Measurements from ENCODE around the gene VASH2.
A peak's percentile ranks its signal among the peaks of the same experiment; 100 is the strongest.

The VASH2 gene

DNA sequence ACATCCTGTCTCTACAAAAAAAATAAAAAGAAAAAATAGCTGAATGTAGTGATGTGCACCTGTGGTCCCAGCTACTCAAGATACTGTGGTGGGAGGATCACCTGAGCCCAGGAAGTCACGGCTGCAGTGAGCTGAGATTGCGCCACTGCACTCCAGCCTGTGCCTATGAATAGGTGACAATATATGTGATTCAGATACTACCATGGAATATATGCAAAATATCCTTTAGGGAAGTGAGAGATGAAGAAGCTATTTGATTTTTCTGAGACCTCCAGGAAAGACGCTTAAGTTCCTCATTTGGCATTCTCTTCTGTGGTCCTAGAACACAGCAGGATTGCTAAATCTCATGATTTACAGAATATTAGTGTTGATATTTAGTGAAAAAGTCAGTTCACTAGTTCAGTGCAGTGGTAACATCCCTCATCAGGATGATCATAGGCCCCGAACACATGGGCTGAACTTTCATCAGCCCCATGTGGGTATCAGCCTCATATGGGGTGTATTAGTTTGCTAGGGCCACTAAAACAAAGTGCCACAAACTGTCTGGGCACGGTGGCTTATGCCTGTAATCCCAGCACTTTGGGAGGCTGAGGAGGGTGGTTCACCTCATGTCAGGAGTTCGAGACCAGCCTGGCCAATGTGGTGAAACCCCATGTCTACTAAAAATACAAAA, 6.0 kb upstream of the VASH2 start:
- no peak overlapping the region for H3K27ac Mint-ChIP-seq
- H3K9me3 Mint-ChIP-seq: peaks cover 3% of the 10 kb centered on the region
- H3K36me3 Mint-ChIP-seq (ENCODE audit: low read depth): no peaks in the 10 kb centered on the region
- H3K27me3 Mint-ChIP-seq: peaks cover 22% of the 10 kb centered on the region
- no peak overlapping the region for H3K4me3 Mint-ChIP-seq
- H3K4me1 Mint-ChIP-seq (ENCODE audit: low read depth): peaks cover 4% of the 10 kb centered on the region

GRCh38 chr1:212945056-212945455, 5.3 kb upstream of the VASH2 start:
- Mint-ChIP-seq H3K27ac (no peak overlapping the region), H3K4me1 (ENCODE audit: low read depth) (peaks cover 7% of the 10 kb centered on the region), H3K27me3 (peaks cover 29% of the 10 kb centered on the region), H3K9me3 (peaks cover 3% of the 10 kb centered on the region), H3K4me3 (no peak overlapping the region), H3K36me3 (ENCODE audit: low read depth) (no peaks in the 10 kb centered on the region)

DNA sequence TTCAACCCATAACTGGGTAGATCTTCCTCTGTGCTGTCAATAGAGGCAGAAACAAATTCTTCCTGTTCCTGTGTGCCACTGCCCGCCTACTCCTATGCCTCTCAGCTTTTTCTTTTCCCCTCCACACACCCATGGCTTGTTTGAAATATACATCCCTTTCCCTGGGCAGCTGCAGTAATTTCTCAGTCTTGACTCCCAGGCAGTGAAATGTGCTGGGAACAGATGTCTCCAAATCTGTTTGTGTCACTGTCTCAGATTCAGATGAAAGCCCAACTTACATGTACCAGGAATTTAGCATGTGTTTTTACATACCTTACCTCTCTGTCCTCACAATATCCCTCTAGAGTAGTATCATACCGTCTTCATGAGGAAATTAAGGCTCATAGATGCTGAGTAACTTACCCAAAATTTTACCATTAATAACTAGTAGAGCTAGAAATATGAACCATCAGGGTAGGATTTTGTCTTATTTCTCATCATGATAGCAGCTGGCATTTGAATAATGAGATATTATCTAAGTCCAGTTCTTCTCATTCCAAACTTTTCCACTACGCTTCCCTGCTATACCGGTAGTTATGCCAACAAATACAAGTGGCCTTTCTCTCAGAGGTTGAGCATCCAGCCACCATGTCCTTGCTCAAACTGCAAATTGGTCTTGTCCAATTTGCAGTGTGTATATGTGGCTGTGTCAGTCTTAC, 4.7 kb upstream of the VASH2 start:
- Mint-ChIP-seq H3K9me3 (peaks cover 3% of the 10 kb centered on the region), H3K27ac (no peak overlapping the region), H3K36me3 (ENCODE audit: low read depth) (no peaks in the 10 kb centered on the region), H3K27me3 (peaks cover 35% of the 10 kb centered on the region), H3K4me3 (no peak overlapping the region), H3K4me1 (ENCODE audit: low read depth) (peaks cover 12% of the 10 kb centered on the region)

- H3K36me3 Mint-ChIP-seq (ENCODE audit: low read depth): no peaks in the 10 kb centered on the region
- no peak overlapping the region for H3K4me3 Mint-ChIP-seq
- peaks cover 3% of the 10 kb centered on the region for H3K9me3 Mint-ChIP-seq
- H3K27ac Mint-ChIP-seq: no peak overlapping the region
- H3K27me3 Mint-ChIP-seq: peaks cover 37% of the 10 kb centered on the region
- peaks cover 12% of the 10 kb centered on the region for H3K4me1 Mint-ChIP-seq (ENCODE audit: low read depth)
Measured at GRCh38 chr1:212946872-212947271, 3.5 kb upstream of the VASH2 start.

GRCh38 chr1:212949771-212950170, 570 bp upstream of the VASH2 start:
- no peak overlapping the region for H3K27ac Mint-ChIP-seq
- peaks cover 12% of the 10 kb centered on the region for H3K4me1 Mint-ChIP-seq (ENCODE audit: low read depth)
- no peaks in the 10 kb centered on the region for H3K36me3 Mint-ChIP-seq (ENCODE audit: low read depth)
- H3K27me3 Mint-ChIP-seq: peaks cover 66% of the 10 kb centered on the region
- H3K4me3 Mint-ChIP-seq: peak overlapping the region; percentile 77
- peaks cover 3% of the 10 kb centered on the region for H3K9me3 Mint-ChIP-seq

- Mint-ChIP-seq H3K27me3 (peaks cover 67% of the 10 kb centered on the region), H3K9me3 (peaks cover 3% of the 10 kb centered on the region), H3K27ac (no peak overlapping the region), H3K4me3 (peak overlapping the region; percentile 77), H3K36me3 (ENCODE audit: low read depth) (no peaks in the 10 kb centered on the region), H3K4me1 (ENCODE audit: low read depth) (peaks cover 12% of the 10 kb centered on the region)
Measured at GRCh38 chr1:212951126-212951946, 995 bp downstream of the VASH2 start.

DNA sequence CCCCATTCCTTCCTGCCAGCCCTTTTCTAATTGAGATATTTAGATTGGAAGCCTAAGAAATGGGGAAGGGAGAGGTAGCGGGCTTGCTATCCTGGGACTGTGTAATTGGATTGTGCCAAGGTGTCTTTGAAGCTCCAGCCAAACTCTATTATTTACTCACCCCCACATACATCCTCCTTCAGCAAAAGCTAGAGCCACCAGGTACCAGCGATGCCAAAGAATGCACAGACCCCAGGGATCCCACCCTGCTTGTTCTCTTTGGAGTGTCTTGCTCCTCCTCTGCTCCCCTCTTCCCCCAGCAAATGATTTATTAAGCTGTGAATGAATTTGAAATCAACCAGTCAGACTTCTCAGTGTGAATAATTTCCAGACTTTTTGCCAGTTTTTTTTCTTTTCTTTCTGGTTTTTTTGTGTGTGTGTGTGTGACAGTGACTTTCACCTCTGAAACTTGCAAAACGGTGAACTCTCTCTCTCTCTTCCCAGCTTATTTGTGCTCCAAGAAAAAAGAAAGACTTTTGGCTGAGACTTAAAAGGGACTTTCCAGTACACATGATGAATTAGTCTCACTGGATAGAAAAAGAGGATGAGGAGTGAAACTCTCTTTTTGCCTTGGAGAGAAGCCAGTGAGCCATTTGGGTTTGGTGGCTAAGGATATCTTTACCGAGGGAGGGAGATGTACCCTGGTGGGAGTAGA, 1.8 kb downstream of the VASH2 start:
- no peak overlapping the region for H3K27ac Mint-ChIP-seq
- peaks cover 75% of the 10 kb centered on the region for H3K27me3 Mint-ChIP-seq
- H3K4me1 Mint-ChIP-seq (ENCODE audit: low read depth): peaks cover 8% of the 10 kb centered on the region
- H3K36me3 Mint-ChIP-seq (ENCODE audit: low read depth): no peaks in the 10 kb centered on the region
- H3K9me3 Mint-ChIP-seq: peaks cover 3% of the 10 kb centered on the region
- H3K4me3 Mint-ChIP-seq: peak overlapping the region; percentile 24

- Mint-ChIP-seq H3K27ac (no peak overlapping the region), H3K4me1 (ENCODE audit: low read depth) (peaks cover 8% of the 10 kb centered on the region), H3K4me3 (no peak overlapping the region), H3K9me3 (peaks cover 3% of the 10 kb centered on the region), H3K36me3 (ENCODE audit: low read depth) (no peaks in the 10 kb centered on the region), H3K27me3 (peaks cover 75% of the 10 kb centered on the region)
Measured at GRCh38 chr1:212952641-212952976, 2.3 kb downstream of the VASH2 start.

DNA sequence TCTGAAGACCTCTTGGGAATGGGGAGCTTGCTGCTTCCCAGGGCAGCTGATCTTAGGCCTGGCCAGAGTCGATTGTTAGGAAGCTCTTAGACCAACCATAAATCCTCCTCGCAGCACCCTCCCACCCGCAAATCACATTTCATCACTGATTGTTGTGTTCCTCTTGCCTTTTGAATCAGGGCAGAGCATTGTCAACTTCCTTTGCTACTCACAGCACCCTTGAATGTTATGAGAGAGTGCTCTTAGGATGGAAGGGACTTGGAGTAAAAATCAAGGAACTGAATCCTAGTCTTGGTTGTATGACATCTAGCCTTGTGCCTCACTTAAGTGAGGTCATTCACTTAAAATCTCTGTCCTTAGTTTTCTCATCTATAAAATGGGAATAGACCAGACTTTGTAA, 3.0 kb downstream of the VASH2 start:
- Mint-ChIP-seq H3K4me3 (no peak overlapping the region), H3K27ac (no peak overlapping the region)

DNA sequence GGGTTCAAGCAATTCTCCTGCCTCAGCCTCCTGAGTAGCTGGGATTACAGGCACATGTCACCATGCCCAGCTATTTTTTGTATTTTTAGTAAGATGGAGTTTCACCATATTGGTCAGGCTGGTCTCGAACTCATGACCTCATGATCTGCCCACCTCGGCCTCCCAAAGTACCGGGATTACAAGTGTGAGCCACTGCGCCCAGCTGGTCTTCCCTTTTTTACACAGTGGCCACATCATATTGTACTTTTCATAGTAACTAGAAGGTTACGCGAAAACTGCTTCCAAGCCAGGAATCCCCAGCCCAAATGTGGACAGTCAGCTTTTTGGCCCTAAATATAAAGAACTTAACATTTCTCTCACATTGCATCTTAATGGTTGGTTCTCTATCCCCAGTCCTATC, 4.2 kb downstream of the VASH2 start:
- H3K4me3 Mint-ChIP-seq: no peak overlapping the region
- no peaks in the 10 kb centered on the region for H3K9me3 Mint-ChIP-seq
- no peaks in the 10 kb centered on the region for H3K36me3 Mint-ChIP-seq (ENCODE audit: low read depth)
- H3K27ac Mint-ChIP-seq: no peak overlapping the region
- H3K27me3 Mint-ChIP-seq: peaks cover 66% of the 10 kb centered on the region
- peaks cover 8% of the 10 kb centered on the region for H3K4me1 Mint-ChIP-seq (ENCODE audit: low read depth)

More for the DNA sequence above, 3.0 kb downstream of the VASH2 start:
- Mint-ChIP-seq H3K4me1 (ENCODE audit: low read depth) (peaks cover 8% of the 10 kb centered on the region), H3K36me3 (ENCODE audit: low read depth) (no peaks in the 10 kb centered on the region), H3K9me3 (peaks cover 3% of the 10 kb centered on the region), H3K27me3 (peaks cover 73% of the 10 kb centered on the region)

DNA sequence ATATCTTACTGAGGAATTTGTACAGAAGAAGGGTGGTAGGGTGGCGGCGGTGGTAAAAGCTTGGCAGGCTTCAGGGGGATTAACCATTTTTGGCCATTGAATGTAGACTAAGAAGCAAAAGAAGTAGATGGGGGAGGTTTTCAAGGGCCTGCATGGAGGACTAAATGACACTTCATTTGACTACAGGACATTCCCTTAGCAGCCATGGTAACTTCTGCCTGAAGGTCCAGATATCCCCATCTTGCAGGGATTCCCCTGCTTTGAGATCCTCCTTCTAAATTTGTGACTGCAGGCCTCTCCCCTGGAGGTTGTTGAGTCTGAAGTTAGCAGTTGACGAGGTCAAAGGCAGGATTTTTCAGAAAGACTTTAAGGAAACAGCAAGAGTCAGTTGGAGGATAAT, 4.8 kb downstream of the VASH2 start:
- Mint-ChIP-seq H3K9me3 (no peaks in the 10 kb centered on the region), H3K4me1 (ENCODE audit: low read depth) (peaks cover 4% of the 10 kb centered on the region), H3K27ac (no peak overlapping the region), H3K36me3 (ENCODE audit: low read depth) (no peaks in the 10 kb centered on the region), H3K27me3 (peaks cover 60% of the 10 kb centered on the region), H3K4me3 (no peak overlapping the region)

DNA sequence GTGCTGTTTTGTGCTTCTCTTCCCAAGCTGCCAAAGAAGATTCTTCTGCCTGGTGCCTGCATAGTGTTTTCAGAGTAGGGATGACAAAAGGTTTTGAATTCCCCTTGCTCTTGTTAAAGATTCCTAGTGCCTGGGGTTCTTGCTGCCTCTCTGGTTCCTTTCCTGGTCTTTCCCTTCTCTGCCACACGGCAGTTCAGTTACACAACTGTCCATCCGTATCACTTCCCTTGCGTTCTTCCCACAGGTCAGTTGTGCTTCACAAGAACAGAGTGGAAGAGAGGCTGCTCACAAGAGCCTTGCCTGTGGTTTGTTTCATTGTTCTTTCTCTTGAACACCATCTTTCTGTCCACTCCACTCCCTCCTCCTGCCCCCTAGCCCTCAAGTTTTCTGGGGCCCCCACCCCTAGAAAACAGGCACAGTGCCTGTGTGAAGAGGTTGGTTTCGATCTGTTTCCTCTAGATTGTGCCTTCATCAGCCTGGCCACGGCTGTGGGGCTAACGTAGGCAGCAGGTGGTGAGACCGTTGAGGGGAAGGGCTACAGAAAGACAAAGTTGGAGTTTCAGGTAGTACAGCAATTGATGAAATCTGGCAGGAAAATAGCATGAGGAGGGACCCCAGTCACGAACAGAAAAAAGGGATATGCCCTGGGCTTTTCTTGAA, 5.8 kb downstream of the VASH2 start:
- Mint-ChIP-seq H3K4me3 (no peak overlapping the region), H3K36me3 (ENCODE audit: low read depth) (no peaks in the 10 kb centered on the region), H3K27me3 (peaks cover 50% of the 10 kb centered on the region), H3K9me3 (no peaks in the 10 kb centered on the region), H3K4me1 (ENCODE audit: low read depth) (no peaks in the 10 kb centered on the region), H3K27ac (no peak overlapping the region)

DNA sequence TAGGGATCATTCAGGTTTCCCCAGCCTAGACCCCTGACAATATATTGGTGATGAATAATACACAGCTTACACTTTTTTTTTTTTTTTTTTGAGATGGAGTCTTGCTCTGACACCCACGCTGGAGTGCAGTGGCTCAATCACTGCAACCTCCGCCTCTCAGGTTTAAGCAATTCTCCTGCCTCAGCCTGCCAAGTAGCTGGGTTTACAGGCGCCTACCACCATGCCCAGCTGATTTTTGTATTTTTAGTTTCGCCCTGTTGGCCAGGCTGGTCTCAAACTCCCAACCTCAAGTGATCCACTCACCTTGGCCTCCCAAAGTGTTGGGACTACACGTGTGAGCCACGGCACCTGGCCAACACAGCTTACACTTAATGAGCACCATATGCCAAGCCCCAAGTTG, 7.2 kb downstream of the VASH2 start:
- Mint-ChIP-seq H3K4me3 (no peak overlapping the region), H3K36me3 (ENCODE audit: low read depth) (no peaks in the 10 kb centered on the region), H3K27me3 (peaks cover 50% of the 10 kb centered on the region)

DNA sequence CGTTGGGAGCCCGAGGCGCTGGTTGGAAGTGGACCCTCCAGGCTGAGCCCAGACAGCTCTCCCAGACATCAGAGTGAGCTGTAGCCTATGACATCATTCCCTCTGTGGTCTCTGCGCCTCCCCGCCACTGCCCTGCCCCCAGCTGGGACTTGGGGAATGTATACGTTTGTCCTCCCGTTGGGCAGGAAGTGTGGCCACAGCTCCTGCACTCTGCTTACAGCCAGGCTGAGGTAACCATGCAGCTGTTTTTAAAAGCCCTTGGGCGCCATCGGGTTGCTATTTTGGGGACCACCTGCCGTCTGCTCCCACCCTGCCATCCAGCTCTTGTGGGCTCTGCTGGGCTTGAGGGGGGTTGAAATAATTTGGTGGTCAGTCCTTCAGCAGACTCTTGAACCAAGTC, 7.8 kb downstream of the VASH2 start:
- Mint-ChIP-seq H3K27ac (no peak overlapping the region), H3K9me3 (no peaks in the 10 kb centered on the region), H3K4me1 (ENCODE audit: low read depth) (no peaks in the 10 kb centered on the region), H3K27me3 (peaks cover 44% of the 10 kb centered on the region), H3K4me3 (no peak overlapping the region), H3K36me3 (ENCODE audit: low read depth) (no peaks in the 10 kb centered on the region)

More for the DNA sequence above, 7.2 kb downstream of the VASH2 start:
- Mint-ChIP-seq H3K9me3 (no peaks in the 10 kb centered on the region), H3K27ac (no peak overlapping the region), H3K4me1 (ENCODE audit: low read depth) (no peaks in the 10 kb centered on the region)

Data from stimulated activated naive CD8-positive, alpha-beta T cell treated with anti-CD3 and anti-CD28 coated beads, Interleukin-15, Interleukin-2, amounts not matched to agents 100 ng/mL and 50 ng/mL, for 24 hours (primary cell).